GM12875 (cell line): ENCODE results near the gene ABCA13.

Source experiments
- H3K4me3 ChIP-seq: one replicate; pipeline ENCODE4 v1.5.1; 2011; ENCODE audit warnings: low read depth, low read length, control low read depth
- TF ChIP-seq, protein P1 (sequence below): IDR thresholded peaks from 2 replicates; pipeline ENCODE4 v1.5.1; 2011; ENCODE audit warnings: low read depth, mild to moderate bottlenecking, control low read depth, inconsistent platforms, low read length, moderate library complexity, borderline replicate concordance; ENCODE audit not compliant: insufficient read depth

The ABCA13 gene

GRCh38 chr7:48458701-48459524 is 287.7 kb downstream of the ABCA13 start:
- H3K4me3 ChIP-seq: no peak overlapping the region
- TF ChIP-seq, protein P1, sequence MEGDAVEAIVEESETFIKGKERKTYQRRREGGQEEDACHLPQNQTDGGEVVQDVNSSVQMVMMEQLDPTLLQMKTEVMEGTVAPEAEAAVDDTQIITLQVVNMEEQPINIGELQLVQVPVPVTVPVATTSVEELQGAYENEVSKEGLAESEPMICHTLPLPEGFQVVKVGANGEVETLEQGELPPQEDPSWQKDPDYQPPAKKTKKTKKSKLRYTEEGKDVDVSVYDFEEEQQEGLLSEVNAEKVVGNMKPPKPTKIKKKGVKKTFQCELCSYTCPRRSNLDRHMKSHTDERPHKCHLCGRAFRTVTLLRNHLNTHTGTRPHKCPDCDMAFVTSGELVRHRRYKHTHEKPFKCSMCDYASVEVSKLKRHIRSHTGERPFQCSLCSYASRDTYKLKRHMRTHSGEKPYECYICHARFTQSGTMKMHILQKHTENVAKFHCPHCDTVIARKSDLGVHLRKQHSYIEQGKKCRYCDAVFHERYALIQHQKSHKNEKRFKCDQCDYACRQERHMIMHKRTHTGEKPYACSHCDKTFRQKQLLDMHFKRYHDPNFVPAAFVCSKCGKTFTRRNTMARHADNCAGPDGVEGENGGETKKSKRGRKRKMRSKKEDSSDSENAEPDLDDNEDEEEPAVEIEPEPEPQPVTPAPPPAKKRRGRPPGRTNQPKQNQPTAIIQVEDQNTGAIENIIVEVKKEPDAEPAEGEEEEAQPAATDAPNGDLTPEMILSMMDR: no peak

DNA sequence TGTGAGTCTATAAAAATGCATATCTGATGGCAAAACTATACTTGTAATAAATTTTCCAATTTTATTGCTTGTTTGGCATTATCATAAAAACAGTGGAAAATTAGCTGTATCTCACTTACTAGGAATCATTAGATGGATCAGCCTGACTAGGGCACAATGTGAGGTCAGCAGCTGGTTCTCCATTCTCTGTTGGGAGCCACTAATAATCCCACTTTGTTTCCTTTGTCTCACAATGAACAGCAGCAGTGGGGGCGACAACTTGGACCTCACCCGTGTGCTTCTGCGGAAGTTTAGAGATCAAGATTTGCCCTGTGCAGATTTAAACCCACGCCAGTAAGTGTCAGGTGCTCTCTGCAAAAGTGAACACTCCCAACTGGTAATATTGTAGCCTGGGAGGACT is 295.5 kb downstream of the ABCA13 start:
- no peak overlapping the region for H3K4me3 ChIP-seq
- TF ChIP-seq, protein P1: no peak

GRCh38 chr7:48471196-48471595 is 299.9 kb downstream of the ABCA13 start:
- TF ChIP-seq, protein P1: no peak
- H3K4me3 ChIP-seq: no peak overlapping the region

DNA sequence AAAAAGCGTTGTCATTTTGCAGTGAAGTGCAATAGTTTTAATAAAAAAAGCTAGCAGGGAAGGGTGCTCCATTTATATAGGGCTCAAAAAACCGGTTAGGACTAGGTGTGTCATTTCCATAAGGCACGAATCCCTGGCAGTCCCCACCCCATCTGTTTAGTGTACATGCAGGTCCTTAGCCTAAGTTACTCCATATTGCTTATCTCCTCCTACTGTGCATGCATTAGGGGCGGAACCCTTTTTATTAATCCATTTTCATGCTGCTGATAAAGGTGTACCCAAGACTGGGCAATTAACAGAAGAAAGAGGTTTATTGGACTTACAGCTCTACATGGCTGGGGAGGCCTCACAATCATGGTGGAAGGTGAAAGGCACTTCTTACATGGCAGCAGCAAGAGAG is 301.4 kb downstream of the ABCA13 start:
- no peak overlapping the region for H3K4me3 ChIP-seq
- TF ChIP-seq, protein P1: no peak

DNA sequence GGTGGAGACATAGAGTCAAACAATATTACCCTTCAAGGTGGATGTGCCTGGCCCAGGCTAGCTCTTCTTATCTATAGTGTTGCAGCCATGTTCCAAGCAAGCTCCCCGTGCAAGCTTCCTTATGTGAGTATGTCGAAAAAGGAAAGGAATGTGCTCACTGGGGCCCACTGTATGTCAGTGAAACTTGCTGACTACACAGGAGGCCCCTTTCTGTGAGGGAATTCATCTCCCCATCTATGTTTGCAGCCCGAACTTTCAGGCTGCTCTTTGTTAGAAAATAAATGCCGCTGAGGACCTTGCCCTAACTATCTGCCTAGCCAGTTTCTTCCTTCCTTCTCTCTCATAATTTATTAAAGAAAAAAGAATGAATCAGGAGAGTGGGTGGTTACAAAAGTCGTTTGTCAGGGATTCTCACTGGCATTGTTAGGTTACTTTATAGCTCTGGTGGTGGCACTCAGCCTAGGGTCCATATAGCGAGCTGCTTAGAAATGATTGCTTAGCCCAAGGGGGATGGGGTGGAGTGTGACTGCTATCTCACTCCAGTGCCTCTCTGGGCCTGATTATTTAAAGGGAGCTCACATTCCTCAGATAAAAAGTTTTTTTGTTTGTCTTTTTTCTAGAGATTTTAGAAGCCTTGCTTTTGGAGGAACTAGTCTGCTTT is 302.1 kb downstream of the ABCA13 start:
- TF ChIP-seq, protein P1: no peak
- no peak overlapping the region for H3K4me3 ChIP-seq

GRCh38 chr7:48481235-48481634 is 310.0 kb downstream of the ABCA13 start:
- TF ChIP-seq, protein P1: no peak
- H3K4me3 ChIP-seq: no peak overlapping the region

DNA sequence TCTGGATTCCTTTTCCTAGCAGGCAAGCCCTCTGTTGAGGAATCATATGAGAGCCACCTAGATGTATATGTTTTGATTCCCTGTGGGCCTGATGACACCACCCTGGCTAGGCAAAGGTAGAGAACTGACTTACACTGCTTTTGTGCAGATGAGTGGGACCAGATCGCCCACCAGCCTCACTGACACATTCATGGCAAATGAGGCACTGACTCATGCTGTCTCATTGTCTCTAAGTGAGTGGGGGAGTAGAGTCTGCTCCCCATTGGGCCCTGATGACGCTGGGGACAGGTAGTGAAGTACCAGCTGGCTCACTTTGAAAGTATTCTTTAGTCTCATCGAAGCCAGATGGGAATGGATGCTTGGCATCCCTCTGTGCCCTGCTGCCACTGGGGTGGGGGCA is 326.3 kb downstream of the ABCA13 start:
- TF ChIP-seq, protein P1: no peak
- H3K4me3 ChIP-seq: no peak overlapping the region
